Measurements from ENCODE around the gene CBX8. TPM values are rescaled to one million over a fixed set of nuclear protein-coding genes. Genes with fewer than 3 reads are reported as not detected.

CBX8 gene
- polyA plus RNA-seq, 3 donors = 0.51 to 2.5 (median 2.5) TPM

DNA sequence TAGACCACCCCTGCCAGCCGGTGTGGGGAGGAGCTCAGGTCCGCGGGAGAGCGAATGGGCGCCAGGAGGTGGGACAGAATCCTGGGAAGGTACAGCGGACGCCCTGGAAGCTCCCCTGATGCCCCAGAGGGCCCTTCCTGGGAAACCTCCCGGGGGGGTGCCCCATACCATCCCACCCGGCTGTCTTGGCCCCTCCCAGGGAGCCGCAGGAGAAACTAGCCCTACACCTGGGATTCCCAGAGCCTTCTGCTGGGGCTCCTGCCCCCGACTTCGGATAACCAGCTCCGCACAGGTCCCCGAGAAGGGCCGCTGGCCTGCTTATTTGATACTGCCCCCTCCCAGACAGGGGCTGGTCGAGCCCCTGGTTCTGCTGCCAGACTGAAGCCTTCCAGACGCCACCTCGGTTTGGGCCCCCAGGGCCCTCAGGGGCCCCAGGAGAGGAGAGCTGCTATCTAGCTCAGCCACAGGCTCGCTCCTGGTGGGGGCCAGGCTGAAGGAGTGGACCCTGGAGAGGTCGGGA lies 45.3 kb upstream of the CBX8 start:
- peaks cover 15% of the 10 kb centered on the region for H3K79me2 ChIP-seq (ENCODE audit: insufficient read depth, low read length)
- H3K27me3 Mint-ChIP-seq (ENCODE audit: low read depth in 3 of 3) = peaks cover 58 to 72% (median 63%) of the 10 kb centered on the region in 3 donors
- H3K27ac Mint-ChIP-seq = no peak overlapping the region
- TF ChIP-seq, protein P1, sequence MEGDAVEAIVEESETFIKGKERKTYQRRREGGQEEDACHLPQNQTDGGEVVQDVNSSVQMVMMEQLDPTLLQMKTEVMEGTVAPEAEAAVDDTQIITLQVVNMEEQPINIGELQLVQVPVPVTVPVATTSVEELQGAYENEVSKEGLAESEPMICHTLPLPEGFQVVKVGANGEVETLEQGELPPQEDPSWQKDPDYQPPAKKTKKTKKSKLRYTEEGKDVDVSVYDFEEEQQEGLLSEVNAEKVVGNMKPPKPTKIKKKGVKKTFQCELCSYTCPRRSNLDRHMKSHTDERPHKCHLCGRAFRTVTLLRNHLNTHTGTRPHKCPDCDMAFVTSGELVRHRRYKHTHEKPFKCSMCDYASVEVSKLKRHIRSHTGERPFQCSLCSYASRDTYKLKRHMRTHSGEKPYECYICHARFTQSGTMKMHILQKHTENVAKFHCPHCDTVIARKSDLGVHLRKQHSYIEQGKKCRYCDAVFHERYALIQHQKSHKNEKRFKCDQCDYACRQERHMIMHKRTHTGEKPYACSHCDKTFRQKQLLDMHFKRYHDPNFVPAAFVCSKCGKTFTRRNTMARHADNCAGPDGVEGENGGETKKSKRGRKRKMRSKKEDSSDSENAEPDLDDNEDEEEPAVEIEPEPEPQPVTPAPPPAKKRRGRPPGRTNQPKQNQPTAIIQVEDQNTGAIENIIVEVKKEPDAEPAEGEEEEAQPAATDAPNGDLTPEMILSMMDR (IDR thresholded peaks at IDR 0.05) = no peak
- DNase-seq = no peak
- peaks cover 54% of the 10 kb centered on the region for H3K4me1 Mint-ChIP-seq
- H3K9ac ChIP-seq (ENCODE audit: insufficient read depth, low read length, poor library complexity, severe bottlenecking) = no peak overlapping the region
- no peak overlapping the region for H3K4me3 ChIP-seq (replicated peaks in 1 of 3; ENCODE audit: low read depth in 2 of 3, low read length in 3 of 3)
- H2AFZ ChIP-seq (ENCODE audit: insufficient read depth, low read depth, low read length, poor library complexity, severe bottlenecking) = no peak overlapping the region
- peak overlapping the region in 1 of 2 donors; percentile 86 for H3K4me3 Mint-ChIP-seq
- peaks cover 38 to 69% of the 10 kb centered on the region in 2 donors for H3K27me3 ChIP-seq (ENCODE audit: control insufficient read depth in 2 of 2, insufficient read depth in 2 of 2, low read length in 2 of 2)
- intact Hi-C loops (cut with micrococcal nuclease) = loop anchor here in 1 of 2 donors (2.0 kb wide), 1 partner anchor 43 kb away; no protein-coding TSS in a partner anchor
- H3K36me3 Mint-ChIP-seq = peaks cover 3 to 8% of the 10 kb centered on the region in 2 donors
- peaks cover 0 to 44% (median 18%) of the 10 kb centered on the region in 7 donors for H3K9me3 Mint-ChIP-seq
- peaks cover 69 to 80% of the 10 kb centered on the region in 2 donors for H3K4me1 ChIP-seq (ENCODE audit: control insufficient read depth in 1 of 2, insufficient read depth in 2 of 2, low read length in 2 of 2)
- H3K36me3 ChIP-seq (replicated peaks in 1 of 2; ENCODE audit: control insufficient read depth in 1 of 2, insufficient read depth in 2 of 2, low read length in 2 of 2) = no peaks in the 10 kb centered on the region
- peak overlapping the region; percentile 88 for H3K4me2 ChIP-seq (replicated peaks; ENCODE audit: extremely low read depth, low read length, poor library complexity, severe bottlenecking)
- H3K27ac ChIP-seq (ENCODE audit: low read depth in 1 of 2, low read length in 2 of 2) = no peak overlapping the region
- 5% methylated on average over 15 of the region's 20 CpGs for WGBS (ENCODE audit: insufficient coverage)
- H3K9me3 ChIP-seq (replicated peaks in 1 of 2; ENCODE audit: control insufficient read depth in 1 of 2, insufficient read depth in 1 of 2, low read length in 2 of 2) = peaks cover 15 to 18% of the 10 kb centered on the region in 2 donors
- peaks cover 34% of the 10 kb centered on the region for H4K20me1 ChIP-seq (ENCODE audit: insufficient read depth, low read length)

DNA sequence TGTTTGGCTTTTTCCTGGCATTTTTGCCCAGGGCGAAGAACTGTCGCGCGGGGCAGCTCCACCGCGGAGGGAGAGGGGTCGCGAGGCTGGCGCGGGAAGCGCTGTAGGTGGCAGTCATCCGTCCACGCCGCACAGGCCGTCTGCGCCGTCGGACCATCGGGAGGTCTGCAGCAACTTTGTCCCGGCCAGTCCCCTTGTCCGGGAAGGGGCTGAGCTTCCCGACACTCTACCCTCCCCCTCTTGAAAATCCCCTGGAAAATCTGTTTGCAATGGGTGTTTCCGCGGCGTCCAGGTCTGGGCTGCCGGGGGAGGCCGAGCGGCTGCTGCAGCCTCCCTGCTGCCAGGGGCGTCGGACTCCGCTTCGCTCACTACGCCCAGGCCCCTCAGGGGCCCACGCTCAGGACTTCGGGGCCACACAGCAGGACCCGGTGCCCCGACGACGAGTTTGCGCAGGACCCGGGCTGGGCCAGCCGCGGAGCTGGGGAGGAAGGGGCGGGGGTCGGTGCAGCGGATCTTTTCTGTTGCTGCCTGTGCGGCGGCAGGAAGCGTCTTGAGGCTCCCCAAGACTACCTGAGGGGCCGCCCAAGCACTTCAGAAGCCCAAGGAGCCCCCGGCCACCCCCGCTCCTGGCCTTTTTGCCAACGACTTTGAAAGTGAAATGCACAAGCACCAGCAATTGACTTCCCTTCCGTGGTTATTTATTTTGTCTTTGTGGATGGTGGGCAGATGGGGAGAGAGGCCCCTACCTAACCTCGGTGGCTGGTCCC lies 44.7 kb upstream of the CBX8 start:
- Histone ChIP-seq H3K4me1 (ENCODE audit: control insufficient read depth in 1 of 2, insufficient read depth in 2 of 2, low read length in 2 of 2) (peaks cover 75 to 86% of the 10 kb centered on the region in 2 donors), H3K4me3 (replicated peaks in 1 of 3; ENCODE audit: low read depth in 2 of 3, low read length in 3 of 3) (no peak overlapping the region), H3K36me3 (replicated peaks in 1 of 2; ENCODE audit: control insufficient read depth in 1 of 2, insufficient read depth in 2 of 2, low read length in 2 of 2) (no peaks in the 10 kb centered on the region), H3K79me2 (ENCODE audit: insufficient read depth, low read length) (peaks cover 21% of the 10 kb centered on the region), H3K27me3 (ENCODE audit: control insufficient read depth in 2 of 2, insufficient read depth in 2 of 2, low read length in 2 of 2) (peaks cover 36 to 62% of the 10 kb centered on the region in 2 donors), H3K9me3 (replicated peaks in 1 of 2; ENCODE audit: control insufficient read depth in 1 of 2, insufficient read depth in 1 of 2, low read length in 2 of 2) (peaks cover 15 to 18% of the 10 kb centered on the region in 2 donors), H3K27ac (ENCODE audit: low read depth in 1 of 2, low read length in 2 of 2) (no peak overlapping the region), H2AFZ (ENCODE audit: insufficient read depth, low read depth, low read length, poor library complexity, severe bottlenecking) (no peak overlapping the region), H3K4me2 (replicated peaks; ENCODE audit: extremely low read depth, low read length, poor library complexity, severe bottlenecking) (no peak overlapping the region), H3K9ac (ENCODE audit: insufficient read depth, low read length, poor library complexity, severe bottlenecking) (no peak overlapping the region), H4K20me1 (ENCODE audit: insufficient read depth, low read length) (peaks cover 40% of the 10 kb centered on the region)
- Mint-ChIP-seq H3K9me3 (peaks cover 0 to 44% (median 18%) of the 10 kb centered on the region in 7 donors), H3K27me3 (ENCODE audit: low read depth in 3 of 3) (peaks cover 57 to 69% (median 59%) of the 10 kb centered on the region in 3 donors), H3K4me1 (peaks cover 59% of the 10 kb centered on the region), H3K4me3 (peak overlapping the region in 1 of 2 donors; percentile 86), H3K36me3 (peaks cover 3 to 8% of the 10 kb centered on the region in 2 donors), H3K27ac (peak overlapping the region in 2 of 7 donors; percentile 36 to 58)
- intact Hi-C loops (cut with micrococcal nuclease) = loop anchor here in 1 of 2 donors (2.0 kb wide), 1 partner anchor 43 kb away; no protein-coding TSS in a partner anchor
- DNase-seq = no peak
- TF ChIP-seq, protein P1 (IDR thresholded peaks at IDR 0.05) = no peak
- 4% methylated on average over 46 of the region's 55 CpGs for WGBS (ENCODE audit: insufficient coverage)
